ENCODE measurements around the gene KIF3C.

DNA sequence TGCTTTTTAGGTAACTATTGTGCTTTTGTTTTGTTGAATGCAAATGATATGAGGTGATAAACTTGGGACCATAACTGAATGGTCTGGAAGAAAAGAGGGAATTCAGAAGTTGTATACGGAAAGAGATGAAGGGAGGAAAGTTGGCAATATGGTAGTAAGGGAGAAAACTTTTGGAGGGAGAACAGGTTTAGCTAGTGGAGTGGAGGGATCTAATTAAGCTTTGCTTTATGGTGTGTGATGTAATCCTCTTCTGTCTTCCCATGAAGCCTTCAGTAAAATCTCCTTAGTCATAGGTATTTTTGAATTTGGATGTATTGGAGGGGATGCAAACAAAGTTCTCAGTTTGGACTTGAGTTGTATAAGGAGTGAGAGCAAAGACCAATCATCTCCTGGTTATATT is 31.4 kb upstream of the KIF3C start:
- no peak for TF ChIP-seq EP300 (IDR thresholded peaks at IDR 0.05; ENCODE audit: borderline replicate concordance in 1 of 2, low read depth in 2 of 2, low read length in 2 of 2)
- no peak for TF ChIP-seq YY1 (IDR thresholded peaks at IDR 0.05; ENCODE audit: low read depth, low read length)
- no peak for TF ChIP-seq EZH2 (IDR thresholded peaks at IDR 0.05; ENCODE audit: low read depth, low read length, severe bottlenecking)
- no peak for TF ChIP-seq CTCF (IDR thresholded peaks at IDR 0.05; ENCODE audit: control extremely low read depth in 1 of 3, insufficient read depth in 1 of 3, low read depth in 1 of 3, low read length in 3 of 3)
- TF ChIP-seq POLR2AphosphoS5 (IDR thresholded peaks at IDR 0.05; ENCODE audit: low read depth, low read length) = no peak
- TF ChIP-seq, protein P1, sequence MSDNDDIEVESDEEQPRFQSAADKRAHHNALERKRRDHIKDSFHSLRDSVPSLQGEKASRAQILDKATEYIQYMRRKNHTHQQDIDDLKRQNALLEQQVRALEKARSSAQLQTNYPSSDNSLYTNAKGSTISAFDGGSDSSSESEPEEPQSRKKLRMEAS (IDR thresholded peaks at IDR 0.05) = no peak
- no peak for TF ChIP-seq CHD1 (IDR thresholded peaks at IDR 0.05; ENCODE audit: low read depth, low read length)
- TF ChIP-seq ZNF274 (IDR thresholded peaks at IDR 0.05; ENCODE audit: borderline replicate concordance, extremely low read depth, low read length) = no peak

Measured in H1 (cell line).